ENCODE results near the gene ELF5. TPM values are rescaled to one million over a fixed set of nuclear protein-coding genes. Genes with fewer than 3 reads are reported as not detected.

The ELF5 gene
- total and polyA plus RNA-seq, 2 of the 13 experiments (the other 11 are each of a cell fraction or from before 2014, with no cell fraction given) = 0.51 to 2.6 TPM

DNA sequence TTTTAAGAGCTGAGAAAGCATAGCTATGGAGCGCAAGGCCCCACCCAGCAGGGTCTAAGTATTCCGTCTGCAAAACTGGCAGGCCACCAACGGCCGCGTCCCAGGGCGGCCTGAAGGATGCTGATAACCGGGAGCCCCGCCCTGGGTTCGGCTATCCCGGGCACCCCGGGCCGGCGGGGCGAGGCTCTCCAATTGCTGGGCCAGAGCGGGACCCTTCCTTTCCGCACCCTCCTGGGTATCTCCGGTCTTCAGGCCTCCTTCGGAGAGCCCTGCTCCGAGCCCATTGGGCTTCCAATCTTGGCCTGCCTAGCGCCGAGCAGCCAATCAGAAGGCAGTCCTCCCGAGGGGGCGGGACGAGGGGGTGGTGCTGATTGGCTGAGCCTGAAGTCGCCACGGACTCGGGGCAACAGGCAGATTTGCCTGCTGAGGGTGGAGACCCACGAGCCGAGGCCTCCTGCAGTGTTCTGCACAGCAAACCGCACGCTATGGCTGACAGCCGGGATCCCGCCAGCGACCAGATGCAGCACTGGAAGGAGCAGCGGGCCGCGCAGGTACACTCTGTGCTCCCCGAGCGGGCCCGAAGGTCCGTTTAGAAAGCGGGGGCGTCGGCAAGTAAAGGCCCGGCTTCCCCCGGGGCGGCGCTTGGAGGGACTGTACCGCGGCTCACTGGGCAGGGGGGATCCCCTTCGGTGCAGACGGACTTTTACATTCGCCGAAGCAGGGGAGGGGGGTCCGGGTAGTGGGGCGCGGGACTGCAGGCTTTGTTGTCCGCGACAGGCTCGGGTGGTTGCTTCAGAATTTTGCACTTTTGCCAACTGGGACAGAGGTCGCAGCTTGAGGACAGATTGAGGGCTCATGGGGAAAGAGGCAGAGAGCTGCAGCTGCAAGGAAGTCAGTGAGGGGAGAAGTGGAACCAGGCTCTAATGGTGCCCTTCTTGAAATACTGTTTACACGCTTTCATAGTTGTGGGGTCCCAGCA, 74.8 kb downstream of the ELF5 start, which contains the start of gene CAT (continued):
- no peak for TF ChIP-seq ZKSCAN1 (IDR thresholded peaks at IDR 0.05; ENCODE audit: low read length)
- TF ChIP-seq ARNT2 (CRISPR knock-in tag; IDR thresholded peaks at IDR 0.05; ENCODE audit: low read depth) = peak; percentile 44; the same call in 1 of the 2 replicates
- no peak for TF ChIP-seq ZNF207 (IDR thresholded peaks at IDR 0.05; ENCODE audit: borderline replicate concordance)
- TF ChIP-seq ZNF724P (CRISPR knock-in tag; IDR thresholded peaks at IDR 0.05; ENCODE audit: borderline replicate concordance) = no peak
- TF ChIP-seq ZBTB38 (CRISPR knock-in tag; IDR thresholded peaks at IDR 0.05) = peak; percentile 65
- TF ChIP-seq CENPT (CRISPR knock-in tag; IDR thresholded peaks at IDR 0.05; ENCODE audit: low read depth) = no peak
- TF ChIP-seq, protein P1, sequence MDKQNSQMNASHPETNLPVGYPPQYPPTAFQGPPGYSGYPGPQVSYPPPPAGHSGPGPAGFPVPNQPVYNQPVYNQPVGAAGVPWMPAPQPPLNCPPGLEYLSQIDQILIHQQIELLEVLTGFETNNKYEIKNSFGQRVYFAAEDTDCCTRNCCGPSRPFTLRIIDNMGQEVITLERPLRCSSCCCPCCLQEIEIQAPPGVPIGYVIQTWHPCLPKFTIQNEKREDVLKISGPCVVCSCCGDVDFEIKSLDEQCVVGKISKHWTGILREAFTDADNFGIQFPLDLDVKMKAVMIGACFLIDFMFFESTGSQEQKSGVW (CRISPR knock-in tag; IDR thresholded peaks at IDR 0.05; ENCODE audit: borderline replicate concordance) = no peak
- TF ChIP-seq ARID2 (CRISPR knock-in tag; IDR thresholded peaks at IDR 0.05; ENCODE audit: borderline replicate concordance) = 0 out of 2 replicates have a peak, but pooled peaks have one; percentile 54
- TF ChIP-seq, protein P2, sequence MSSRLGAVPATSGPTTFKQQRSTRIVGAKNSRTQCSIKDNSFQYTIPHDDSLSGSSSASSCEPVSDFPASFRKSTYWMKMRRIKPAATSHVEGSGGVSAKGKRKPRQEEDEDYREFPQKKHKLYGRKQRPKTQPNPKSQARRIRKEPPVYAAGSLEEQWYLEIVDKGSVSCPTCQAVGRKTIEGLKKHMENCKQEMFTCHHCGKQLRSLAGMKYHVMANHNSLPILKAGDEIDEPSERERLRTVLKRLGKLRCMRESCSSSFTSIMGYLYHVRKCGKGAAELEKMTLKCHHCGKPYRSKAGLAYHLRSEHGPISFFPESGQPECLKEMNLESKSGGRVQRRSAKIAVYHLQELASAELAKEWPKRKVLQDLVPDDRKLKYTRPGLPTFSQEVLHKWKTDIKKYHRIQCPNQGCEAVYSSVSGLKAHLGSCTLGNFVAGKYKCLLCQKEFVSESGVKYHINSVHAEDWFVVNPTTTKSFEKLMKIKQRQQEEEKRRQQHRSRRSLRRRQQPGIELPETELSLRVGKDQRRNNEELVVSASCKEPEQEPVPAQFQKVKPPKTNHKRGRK (CRISPR knock-in tag; IDR thresholded peaks at IDR 0.05) = no peak
- peak; percentile 31 for TF ChIP-seq ISL2 (CRISPR knock-in tag; IDR thresholded peaks at IDR 0.05)
- TF ChIP-seq, protein P3, sequence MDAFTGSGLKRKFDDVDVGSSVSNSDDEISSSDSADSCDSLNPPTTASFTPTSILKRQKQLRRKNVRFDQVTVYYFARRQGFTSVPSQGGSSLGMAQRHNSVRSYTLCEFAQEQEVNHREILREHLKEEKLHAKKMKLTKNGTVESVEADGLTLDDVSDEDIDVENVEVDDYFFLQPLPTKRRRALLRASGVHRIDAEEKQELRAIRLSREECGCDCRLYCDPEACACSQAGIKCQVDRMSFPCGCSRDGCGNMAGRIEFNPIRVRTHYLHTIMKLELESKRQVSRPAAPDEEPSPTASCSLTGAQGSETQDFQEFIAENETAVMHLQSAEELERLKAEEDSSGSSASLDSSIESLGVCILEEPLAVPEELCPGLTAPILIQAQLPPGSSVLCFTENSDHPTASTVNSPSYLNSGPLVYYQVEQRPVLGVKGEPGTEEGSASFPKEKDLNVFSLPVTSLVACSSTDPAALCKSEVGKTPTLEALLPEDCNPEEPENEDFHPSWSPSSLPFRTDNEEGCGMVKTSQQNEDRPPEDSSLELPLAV (CRISPR knock-in tag; conservative IDR thresholded peaks at IDR 0.05; ENCODE audit: low read depth) = no peak
- TF ChIP-seq ZNF768 (CRISPR knock-in tag; IDR thresholded peaks at IDR 0.05) = peak; percentile 73; the same call in 1 of the 2 replicates
- no peak for TF ChIP-seq ADNP (CRISPR knock-in tag; IDR thresholded peaks at IDR 0.05)
- TF ChIP-seq CENPX (CRISPR knock-in tag; IDR thresholded peaks at IDR 0.05) = no peak
- TF ChIP-seq PRMT3 (CRISPR knock-in tag; IDR thresholded peaks at IDR 0.05; ENCODE audit: borderline replicate concordance, low read depth) = no peak
- TF ChIP-seq FIP1L1 (IDR thresholded peaks at IDR 0.05; ENCODE audit: borderline replicate concordance, insufficient read depth, low read depth, low read length) = no peak
- TF ChIP-seq, protein P4, sequence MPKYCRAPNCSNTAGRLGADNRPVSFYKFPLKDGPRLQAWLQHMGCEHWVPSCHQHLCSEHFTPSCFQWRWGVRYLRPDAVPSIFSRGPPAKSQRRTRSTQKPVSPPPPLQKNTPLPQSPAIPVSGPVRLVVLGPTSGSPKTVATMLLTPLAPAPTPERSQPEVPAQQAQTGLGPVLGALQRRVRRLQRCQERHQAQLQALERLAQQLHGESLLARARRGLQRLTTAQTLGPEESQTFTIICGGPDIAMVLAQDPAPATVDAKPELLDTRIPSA (CRISPR knock-in tag; IDR thresholded peaks at IDR 0.05; ENCODE audit: borderline replicate concordance) = no peak; the same call in 1 of the 2 replicates
- TF ChIP-seq, protein P5, sequence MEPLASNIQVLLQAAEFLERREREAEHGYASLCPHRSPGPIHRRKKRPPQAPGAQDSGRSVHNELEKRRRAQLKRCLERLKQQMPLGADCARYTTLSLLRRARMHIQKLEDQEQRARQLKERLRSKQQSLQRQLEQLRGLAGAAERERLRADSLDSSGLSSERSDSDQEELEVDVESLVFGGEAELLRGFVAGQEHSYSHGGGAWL (CRISPR knock-in tag; IDR thresholded peaks at IDR 0.05) = peak; percentile 88
- no peak for TF ChIP-seq SRSF1 (optimal IDR thresholded peaks at IDR 0.05; ENCODE audit: low read depth, low read length)
- no peak for TF ChIP-seq SETDB1 (CRISPR knock-in tag; IDR thresholded peaks at IDR 0.05; ENCODE audit: borderline replicate concordance)
- no peak for TF ChIP-seq ZFYVE20 (CRISPR knock-in tag; IDR thresholded peaks at IDR 0.05; ENCODE audit: borderline replicate concordance, low read depth)

Measured in HepG2 (cell line).